GM19438 (cell line): Measurements from ENCODE around the gene DEPDC4.
"Not testable (repeated sequence)": the region's sequence is repeated elsewhere in the genome, so short reads cannot be mapped to it uniquely, and the experiment has no call there.

ENCODE experiments used
- ATAC-seq: cut with Tn5 transposase; IDR thresholded peaks from one replicate; pipeline ENCODE4 v1.9.1; 2021; ENCODE audit warnings: low read depth; ENCODE audit not compliant: unreplicated experiment

The DEPDC4 gene

GRCh38 chr12:100266835-100267602 lies at the start of gene DEPDC4, which contains the start of gene SCYL2:
DEPDC4 (minus strand) TSS chr12:100267079; CDS start chr12:100267076, 3 bp downstream.
SCYL2 (plus strand) TSS chr12:100267177; CDS start chr12:100282971, 15,794 bp downstream.
- ATAC-seq: peak; percentile 90

GRCh38 chr12:100311317-100311716 lies 44.4 kb upstream of the DEPDC4 start:
- no peak for ATAC-seq

- not testable (repeated sequence) for ATAC-seq
These were observed 41.3 kb upstream of the DEPDC4 start for GRCh38 chr12:100308138-100308537.

- not testable (repeated sequence) for ATAC-seq
These were observed 37.5 kb upstream of the DEPDC4 start for GRCh38 chr12:100304334-100304733.

GRCh38 chr12:100303831-100304230 lies 37.0 kb upstream of the DEPDC4 start:
- no peak for ATAC-seq

- ATAC-seq: no peak
These were observed 35.2 kb upstream of the DEPDC4 start for GRCh38 chr12:100302081-100302480.

- no peak for ATAC-seq
These were observed 29.1 kb upstream of the DEPDC4 start for GRCh38 chr12:100295764-100296555.

- not testable (repeated sequence) for ATAC-seq
These were observed 27.5 kb upstream of the DEPDC4 start for GRCh38 chr12:100294366-100294765.

GRCh38 chr12:100293017-100293416 lies 26.1 kb upstream of the DEPDC4 start:
- no peak for ATAC-seq

- no peak for ATAC-seq
These were observed 23.1 kb upstream of the DEPDC4 start for GRCh38 chr12:100290016-100290415.

GRCh38 chr12:100289038-100289437 lies 22.2 kb upstream of the DEPDC4 start:
- no peak for ATAC-seq

- ATAC-seq: not testable (repeated sequence)
These were observed 17.7 kb upstream of the DEPDC4 start for GRCh38 chr12:100284556-100284955.

- no peak for ATAC-seq
These were observed 12.8 kb upstream of the DEPDC4 start for GRCh38 chr12:100279607-100280244.

GRCh38 chr12:100279159-100279558 lies 12.3 kb upstream of the DEPDC4 start:
- ATAC-seq: no peak

- ATAC-seq: no peak
These were observed 7.4 kb upstream of the DEPDC4 start for GRCh38 chr12:100274291-100274690.

- ATAC-seq: no peak
These were observed 6.9 kb upstream of the DEPDC4 start for GRCh38 chr12:100273782-100274181.

GRCh38 chr12:100268835-100269564 lies 2.1 kb upstream of the DEPDC4 start:
- no peak for ATAC-seq

GRCh38 chr12:100267603-100268281 lies 863 bp upstream of the DEPDC4 start:
- ATAC-seq: peak; percentile 14

GRCh38 chr12:100266585-100266834 lies 369 bp downstream of the DEPDC4 start:
- ATAC-seq: peak; percentile 84
